HT-29 (cell line): Measurements from ENCODE around the gene KIF12. TPM values are rescaled to one million over a fixed set of nuclear protein-coding genes. Genes with fewer than 3 reads are reported as not detected.
"Not testable (repeated sequence)": the region's sequence is repeated elsewhere in the genome, so short reads cannot be mapped to it uniquely, and the experiment has no call there.

Experiments
- DNase-seq: peaks from one replicate; pipeline ENCODE4 v3.0.0-alpha.2; 2015; ENCODE audit warnings: low spot score
- total RNA-seq: library from RNA; depleted of rRNA; stranded (reverse); fragments of >200 nt; shearing (Covaris generic); gene quantifications from 2 replicates; pipeline ENCODE4 v1.2.3, GENCODE V29; 2014; rRNA removed

Gene KIF12
- total RNA-seq, 1 experiment from 2014 or later: 36.4 TPM

DNA sequence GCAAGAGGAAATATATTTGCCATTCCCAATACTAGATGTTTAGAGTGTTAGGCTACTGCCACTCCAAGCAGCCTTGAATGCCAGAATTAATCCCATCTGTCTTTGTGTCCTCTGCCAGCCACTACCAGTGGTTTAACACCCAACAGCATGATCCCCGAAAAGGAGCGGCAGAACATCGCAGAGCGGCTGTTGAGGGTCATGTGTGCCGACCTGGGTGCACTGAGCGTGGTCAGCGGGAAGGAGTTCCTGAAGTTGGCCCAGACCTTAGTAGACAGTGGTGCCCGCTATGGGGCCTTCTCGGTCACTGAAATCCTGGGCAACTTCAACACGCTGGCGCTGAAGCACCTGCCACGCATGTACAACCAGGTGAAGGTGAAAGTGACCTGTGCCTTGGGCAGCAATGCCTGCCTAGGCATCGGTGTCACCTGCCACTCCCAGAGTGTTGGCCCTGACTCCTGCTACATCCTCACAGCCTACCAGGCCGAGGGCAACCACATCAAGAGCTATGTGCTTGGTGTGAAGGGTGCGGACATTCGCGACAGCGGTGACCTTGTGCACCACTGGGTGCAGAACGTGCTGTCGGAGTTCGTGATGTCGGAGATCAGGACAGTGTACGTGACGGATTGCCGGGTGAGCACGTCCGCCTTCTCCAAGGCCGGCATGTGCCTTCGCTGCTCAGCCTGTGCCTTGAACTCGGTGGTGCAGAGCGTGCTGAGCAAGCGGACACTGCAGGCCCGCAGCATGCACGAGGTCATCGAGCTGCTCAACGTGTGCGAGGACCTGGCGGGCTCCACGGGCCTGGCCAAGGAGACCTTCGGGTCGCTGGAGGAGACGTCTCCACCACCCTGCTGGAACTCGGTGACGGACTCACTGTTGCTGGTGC, 50.3 kb downstream of the KIF12 start:
- DNase-seq: no peak

DNA sequence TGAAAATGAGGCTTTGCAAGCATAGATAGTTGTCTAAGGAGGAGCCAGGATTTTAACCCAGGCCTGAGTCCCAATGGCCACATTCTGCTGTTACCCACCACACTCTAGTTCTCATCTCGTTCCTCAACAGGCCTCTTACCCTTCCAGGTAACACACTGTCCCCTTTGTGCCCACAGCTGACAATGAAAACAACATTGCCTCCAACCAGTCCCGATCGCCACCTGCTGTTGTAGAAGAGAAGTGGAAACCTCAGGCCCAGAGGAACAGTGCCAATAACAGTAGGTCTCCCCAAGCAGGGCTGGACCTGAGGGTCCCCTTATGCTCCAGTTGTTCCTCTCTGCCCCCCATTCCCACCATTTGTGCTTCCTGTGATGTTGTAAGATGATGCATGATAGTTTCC, 51.4 kb downstream of the KIF12 start:
- DNase-seq: peak; percentile 56

DNA sequence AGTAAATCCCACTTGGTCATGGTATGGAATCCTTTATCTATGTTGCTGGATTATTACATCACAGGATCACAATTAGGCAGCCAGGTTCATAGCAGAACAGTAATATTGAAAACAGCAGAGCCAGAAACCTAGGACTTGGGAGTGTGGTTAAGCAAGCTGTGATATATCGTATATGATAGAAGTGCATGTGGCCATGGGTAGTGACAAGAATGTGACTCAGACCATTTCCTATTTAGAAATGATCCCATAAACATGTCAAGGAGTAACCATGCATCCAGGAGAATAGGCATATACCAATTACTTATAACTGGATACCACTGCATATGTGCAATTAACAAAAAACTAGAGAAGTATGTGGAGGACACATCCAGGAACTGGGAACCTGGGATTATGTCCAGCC, 52.2 kb downstream of the KIF12 start:
- no peak for DNase-seq

DNA sequence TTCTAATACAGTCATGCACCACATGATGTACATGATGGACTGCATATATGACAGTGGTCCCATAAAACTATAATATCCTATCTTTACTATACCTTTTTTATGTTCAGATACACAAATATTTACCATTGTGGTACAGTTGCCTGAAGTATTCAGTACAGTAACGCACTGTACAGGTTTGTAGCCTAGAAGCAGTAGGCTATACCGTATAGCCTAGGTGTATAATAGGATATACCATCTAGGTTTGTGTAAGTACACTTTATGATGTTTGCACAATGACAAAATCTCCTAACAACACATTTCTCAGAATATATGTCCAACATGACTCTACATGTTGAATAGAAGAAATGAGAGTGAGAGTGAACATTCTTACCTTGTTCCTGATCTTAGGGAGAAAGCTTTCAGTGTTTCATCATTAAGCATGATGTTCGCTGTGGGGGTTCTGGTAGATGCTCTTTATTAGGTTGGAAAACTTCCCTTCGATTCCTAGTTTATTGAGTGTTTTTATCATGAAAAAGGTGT, 52.8 kb downstream of the KIF12 start:
- DNase-seq: no peak

DNA sequence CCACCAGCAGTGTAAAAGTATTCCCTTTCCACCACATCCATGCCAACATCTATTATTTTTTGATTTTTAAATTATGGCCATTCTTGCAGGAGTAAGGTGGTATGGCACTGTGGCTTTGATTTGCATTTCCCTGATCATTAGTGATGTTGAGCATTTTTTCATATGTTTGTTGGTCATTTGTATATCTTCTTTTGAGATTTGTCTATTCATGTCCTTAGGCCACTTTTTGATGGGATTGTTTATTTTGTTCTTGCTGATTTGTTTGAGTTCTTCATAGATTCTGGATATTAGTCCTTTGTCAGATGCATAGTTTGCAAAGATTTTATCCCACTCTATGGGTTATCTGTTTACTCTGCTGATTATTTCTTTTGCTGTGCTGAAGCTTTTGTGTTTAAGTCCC, 55.4 kb downstream of the KIF12 start:
- DNase-seq: not testable (repeated sequence)

Other genes with a start within 250 kb of the KIF12 start
- gene ZNF618, start 223.0 kb downstream of the KIF12 start, total RNA-seq: 0.20 and 0.39 TPM in 2 replicates
- 3.0 and 4.4 TPM in 2 replicates for gene AMBP, start 21.0 kb downstream of the KIF12 start, total RNA-seq
- gene COL27A1, start 56.2 kb upstream of the KIF12 start, total RNA-seq: 14.5 and 17.6 TPM in 2 replicates
- gene ORM1, start 223.8 kb upstream of the KIF12 start, total RNA-seq: not detected in 2 replicates
- gene ORM2, start 230.6 kb upstream of the KIF12 start, total RNA-seq: not detected in 2 replicates